ENCODE results near the gene KBTBD4.

Gene KBTBD4

DNA sequence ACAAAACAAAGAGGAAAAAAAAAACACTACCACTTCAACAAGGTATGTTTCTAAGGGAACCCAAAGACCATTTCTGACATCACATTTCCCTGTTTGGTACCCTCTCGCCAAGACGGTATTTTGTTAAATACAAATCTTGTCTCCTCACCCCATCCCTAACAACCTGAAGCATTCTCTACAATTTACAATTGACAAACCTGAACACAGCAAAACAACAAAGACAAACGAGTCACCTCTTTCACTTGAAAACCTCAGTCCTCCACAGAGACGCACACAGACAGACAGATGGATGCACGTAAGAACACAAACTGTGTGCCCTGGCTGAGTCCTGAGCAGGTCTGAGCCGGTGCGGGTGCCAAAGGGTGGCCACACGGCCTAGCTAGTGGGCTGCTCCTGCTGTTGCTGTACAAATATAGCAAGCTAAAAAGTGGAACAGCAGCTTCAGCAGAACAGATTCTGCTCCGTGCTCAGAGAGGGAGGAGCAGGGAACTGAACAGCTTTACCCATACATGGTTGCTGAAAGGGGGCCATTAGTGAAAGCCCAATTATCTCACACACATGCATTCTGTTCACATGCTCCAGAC, 54.4 kb downstream of the KBTBD4 start:
- no peak for DNase-seq (ENCODE audit: low read depth)

DNA sequence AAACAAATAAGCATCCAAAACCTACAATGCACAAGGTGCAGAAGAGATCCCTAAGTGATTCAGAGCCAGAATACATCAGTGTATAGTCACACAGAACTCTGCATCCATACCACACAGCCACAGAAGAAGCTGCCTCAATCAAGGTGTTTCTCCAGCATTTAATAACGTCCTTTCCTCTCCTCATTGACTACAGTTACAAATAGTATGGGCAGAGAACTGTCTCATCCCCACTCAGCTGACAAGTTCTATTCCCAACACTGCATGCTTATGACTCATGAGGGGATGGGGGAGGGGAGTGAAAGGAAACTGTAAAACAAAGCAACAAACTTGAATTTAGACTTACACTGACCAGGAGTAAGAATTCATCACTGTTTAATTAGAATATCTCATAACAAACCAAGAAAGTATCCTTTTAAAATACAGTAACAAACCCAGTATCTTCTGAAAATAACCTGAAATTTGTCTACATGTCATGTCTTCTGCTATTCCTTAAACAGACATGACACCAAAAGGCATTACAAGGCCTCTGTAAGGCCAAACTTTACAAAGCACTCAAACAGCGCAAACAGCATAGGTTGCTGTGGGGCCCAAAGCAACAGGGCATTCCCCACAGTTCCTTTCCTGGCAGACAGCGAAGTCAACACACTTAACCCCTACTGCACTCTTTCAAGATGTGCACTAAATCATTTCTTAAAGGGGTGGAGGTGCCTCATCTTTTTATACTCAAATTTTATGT, 55.1 kb downstream of the KBTBD4 start:
- DNase-seq (ENCODE audit: low read depth) = peak; percentile 76

All from non-pigmented ciliary epithelial cell (primary cell).